Endothelial cell of umbilical vein (primary cell): Measurements from ENCODE around the gene ZNF146.

Experiments
- CTCF ChIP-seq, 2 donors: IDR thresholded peaks; 1 replicate in 1 of 2; 2 replicates in 1 of 2; pipeline ENCODE4 v1.5.1; 2011; ENCODE audit warnings: low read length in 2 of 2, mild to moderate bottlenecking in 2 of 2, moderate library complexity in 2 of 2, control low read depth in 1 of 2, inconsistent platforms in 1 of 2, low read depth in 1 of 2; ENCODE audit not compliant: insufficient read depth in 1 of 2; ENCODE audit errors: extremely low read depth in 1 of 2
- POLR2A ChIP-seq: IDR thresholded peaks from 2 replicates; pipeline ENCODE4 v1.6.1; 2012; ENCODE audit warnings: low read depth, mild to moderate bottlenecking, control low read depth, low read length
- TF ChIP-seq, protein P1 (sequence below): IDR thresholded peaks from 2 replicates; pipeline ENCODE4 v1.6.1; 2011; ENCODE audit not compliant: insufficient read depth, insufficient read length

DNA sequence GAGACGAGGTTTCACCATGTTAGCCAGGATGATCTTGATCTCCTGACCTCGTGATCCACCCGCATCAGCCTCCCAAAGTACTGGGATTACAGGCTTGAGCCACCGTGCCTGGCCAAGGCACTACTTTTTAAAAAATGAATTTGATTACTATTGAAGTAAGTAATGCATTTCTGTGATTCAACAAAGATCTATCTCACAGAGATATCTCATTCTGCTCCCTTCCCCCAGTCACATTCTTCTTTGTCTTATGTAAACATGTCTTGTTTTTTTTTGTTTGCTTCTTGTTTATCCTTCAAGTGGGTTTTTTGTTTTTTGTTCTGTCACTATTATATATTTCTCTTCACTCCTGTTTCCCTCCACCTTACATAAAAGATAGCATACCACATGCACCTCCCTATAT, 6.6 kb downstream of the ZNF146 start:
- TF ChIP-seq CTCF (IDR thresholded peaks at IDR 0.05; ENCODE audit: extremely low read depth in 1 of 2, insufficient read depth in 1 of 2, low read depth in 1 of 2, low read length in 2 of 2) = no peak
- TF ChIP-seq POLR2A = no peak
- TF ChIP-seq, protein P1, sequence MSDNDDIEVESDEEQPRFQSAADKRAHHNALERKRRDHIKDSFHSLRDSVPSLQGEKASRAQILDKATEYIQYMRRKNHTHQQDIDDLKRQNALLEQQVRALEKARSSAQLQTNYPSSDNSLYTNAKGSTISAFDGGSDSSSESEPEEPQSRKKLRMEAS = no peak
